Stimulated activated CD4-positive, alpha-beta T cell treated with anti-CD3 and anti-CD28 coated beads, Interleukin-4, amount 100 ng/mL, for 4 hours (primary cell): ENCODE results near the gene TLE2.
A peak's percentile ranks its signal among the peaks of the same experiment; 100 is the strongest.

Source experiments
- DNase-seq, 2 experiments: peaks; one replicate each; pipeline ENCODE4 v3.0.0-alpha.2; 2020

The TLE2 gene

DNA sequence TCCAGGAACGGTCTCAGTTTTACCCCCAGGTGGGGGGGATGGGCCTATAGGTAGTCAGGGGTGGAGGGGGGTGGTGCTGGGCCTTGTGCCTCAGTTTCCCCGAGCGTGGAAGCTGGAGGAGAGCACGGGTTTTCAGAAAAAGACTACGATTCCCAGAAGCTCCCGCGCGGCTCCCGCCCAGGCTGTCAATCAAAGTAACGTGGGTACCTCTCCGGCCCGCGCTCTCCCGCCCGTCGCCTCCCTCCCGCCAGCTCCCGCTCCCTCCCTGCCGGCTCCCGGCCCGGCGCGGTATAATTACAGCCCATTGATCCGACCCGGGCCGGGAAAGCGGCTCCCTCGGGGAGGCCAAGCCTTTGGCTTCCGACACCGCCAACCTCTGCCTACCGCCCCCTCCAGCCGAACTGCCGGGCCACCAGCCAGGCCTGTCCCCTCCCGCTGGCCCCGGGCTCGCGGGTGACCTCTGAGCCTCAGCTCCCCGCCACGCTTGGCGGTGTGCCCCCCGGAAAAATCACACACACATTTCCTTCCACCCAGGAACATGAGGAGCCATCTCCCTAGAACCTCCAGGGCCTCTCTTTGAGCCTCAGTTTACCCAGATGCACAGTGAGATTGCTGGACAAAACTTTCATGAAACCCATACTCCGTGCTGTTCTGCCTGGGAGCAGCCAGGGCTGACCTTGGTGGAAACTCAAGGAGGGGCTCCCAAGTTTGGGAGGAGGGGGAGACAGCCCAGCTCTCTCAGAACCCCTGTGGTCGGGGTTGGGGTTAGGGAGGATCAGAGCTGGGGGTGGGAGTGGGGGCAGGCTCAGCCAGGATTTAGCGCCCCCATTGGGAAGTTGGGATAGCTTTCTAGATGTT lies 7.3 kb upstream of the TLE2 start:
- DNase-seq, result peak; percentile 68 to 75

DNA sequence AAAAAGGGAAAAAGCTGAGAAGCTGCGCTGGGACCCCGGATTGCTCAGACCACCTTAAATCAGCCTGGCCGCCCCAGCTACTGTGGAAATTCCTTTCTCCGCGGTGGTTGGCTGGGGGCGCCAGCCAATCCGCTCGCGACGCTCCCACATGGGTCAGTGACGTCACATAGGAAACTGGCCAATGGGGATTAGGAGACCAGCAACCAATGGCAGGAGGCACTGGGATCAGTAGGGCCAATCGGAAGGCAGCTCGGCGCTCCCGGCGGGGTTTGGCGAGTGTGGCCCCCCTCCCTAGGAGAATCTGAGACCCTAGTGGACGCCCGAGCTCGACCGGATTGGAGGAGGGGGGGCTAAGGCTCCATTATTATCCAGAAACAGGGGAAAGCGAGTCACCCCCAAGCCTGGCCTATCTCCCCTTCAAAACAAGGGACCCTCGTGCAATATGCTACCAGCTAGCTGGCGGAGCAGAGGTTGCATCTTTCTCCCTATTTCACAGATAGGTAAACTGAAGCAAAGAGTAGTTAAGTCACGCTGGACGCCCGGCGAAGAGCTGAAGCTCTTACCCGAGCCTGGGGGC lies 6.5 kb upstream of the TLE2 start:
- peak; percentile 84 to 95 for DNase-seq

DNA sequence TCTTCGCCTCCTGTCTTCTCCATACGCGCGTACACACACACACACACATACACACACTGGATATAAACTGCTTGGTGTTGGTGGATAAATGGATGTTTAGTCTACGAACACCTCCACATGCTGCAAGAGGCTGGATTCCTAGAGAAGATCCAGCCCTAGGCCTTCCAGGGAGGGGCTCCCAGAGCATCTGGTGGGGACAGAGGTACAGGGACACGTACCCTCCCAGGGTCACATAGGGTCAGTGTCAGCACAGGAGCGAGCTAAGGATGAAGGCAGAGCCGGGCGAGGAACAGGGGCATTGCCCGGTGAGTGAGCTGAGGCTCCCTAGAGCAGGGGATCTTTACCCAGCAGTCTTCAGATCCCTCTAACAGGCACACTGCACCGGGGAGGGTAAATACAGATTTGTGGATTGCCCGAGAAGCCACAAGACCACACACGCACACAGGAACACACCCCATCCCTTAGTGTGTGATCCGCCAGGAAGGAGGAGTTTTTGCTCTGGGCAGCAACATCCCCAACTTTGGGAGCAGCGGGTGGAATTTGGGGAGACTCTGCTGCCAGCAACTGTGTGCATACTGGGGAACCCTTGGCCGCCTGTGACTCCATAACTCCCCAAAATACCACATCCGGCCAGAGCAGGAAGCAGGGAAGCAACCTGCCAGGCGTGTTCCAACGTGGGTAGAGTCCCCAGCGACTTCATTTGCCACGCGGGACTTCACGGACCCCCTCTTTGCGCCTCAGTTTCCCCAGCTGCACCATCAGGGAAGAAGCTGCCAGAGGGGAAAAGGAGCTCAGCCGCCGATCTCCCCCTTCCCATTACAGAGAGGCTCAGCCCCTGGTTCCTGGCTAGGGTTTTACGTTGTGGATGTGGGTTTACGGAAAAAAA lies 5.8 kb upstream of the TLE2 start:
- DNase-seq, result no peak

DNA sequence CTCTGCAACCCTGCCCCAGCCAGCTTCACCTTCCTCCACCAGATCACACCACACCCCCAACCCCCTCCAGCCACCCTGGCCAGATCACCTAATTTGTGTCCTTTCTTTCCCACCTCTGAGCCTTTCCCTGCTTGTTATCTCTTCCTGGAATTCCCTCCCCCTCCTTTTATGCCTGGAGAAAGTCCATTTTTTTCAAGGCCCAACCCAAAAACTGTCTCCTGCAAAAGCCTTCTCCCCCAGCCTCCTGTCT lies 5.3 kb upstream of the TLE2 start:
- DNase-seq, result no peak

DNA sequence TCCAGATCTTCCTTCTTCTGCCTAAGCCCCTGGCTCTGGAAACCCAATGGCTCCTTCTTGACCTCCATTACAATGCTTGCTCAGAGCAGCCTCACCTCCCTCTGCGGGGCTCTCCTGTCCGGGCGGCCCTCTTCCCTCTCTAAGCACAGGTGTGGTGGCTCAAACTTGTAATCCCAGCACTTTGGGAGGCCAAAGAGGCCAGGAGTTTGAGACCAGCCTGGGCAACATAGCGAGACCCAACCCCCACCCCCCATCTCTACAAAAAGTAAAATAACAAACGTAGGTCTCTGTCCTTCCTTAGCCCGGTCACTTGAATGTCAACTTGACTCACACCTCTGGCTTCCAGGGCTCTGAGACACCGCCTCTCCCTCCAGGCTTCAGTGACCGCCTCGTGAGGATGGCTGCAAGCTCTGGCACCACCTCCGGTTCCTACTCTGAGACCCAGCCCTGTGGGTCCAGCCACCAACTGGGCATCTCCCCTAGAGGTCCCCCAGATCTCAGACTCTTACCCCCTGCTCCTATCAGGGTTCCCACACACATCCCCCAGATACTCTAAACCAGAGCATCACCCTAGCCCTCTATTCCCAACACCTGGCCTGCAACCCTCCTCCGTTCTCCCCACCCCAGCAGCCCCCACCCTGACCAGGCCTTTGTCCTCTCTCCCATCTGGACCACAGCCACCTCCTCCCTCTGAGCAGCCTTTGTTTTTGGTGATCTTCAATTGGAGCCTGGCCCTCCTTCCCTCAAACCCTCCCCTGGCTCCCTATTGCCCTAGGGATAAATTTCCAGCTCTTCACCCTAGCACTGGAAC lies 4.7 kb upstream of the TLE2 start:
- no peak for DNase-seq

DNA sequence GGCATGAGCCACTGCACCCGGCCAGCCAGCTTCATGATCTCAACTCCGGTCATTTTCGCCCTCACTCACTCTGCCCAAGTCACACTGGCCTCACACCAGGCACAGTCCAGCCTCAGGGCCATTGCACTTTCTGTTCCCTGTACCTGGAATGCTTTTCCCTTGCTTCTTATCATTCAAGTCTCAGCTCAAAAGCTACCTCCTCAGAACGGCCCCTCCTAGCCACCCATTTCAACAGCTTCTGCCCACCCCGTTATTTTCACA lies 2.5 kb upstream of the TLE2 start:
- no peak for DNase-seq

DNA sequence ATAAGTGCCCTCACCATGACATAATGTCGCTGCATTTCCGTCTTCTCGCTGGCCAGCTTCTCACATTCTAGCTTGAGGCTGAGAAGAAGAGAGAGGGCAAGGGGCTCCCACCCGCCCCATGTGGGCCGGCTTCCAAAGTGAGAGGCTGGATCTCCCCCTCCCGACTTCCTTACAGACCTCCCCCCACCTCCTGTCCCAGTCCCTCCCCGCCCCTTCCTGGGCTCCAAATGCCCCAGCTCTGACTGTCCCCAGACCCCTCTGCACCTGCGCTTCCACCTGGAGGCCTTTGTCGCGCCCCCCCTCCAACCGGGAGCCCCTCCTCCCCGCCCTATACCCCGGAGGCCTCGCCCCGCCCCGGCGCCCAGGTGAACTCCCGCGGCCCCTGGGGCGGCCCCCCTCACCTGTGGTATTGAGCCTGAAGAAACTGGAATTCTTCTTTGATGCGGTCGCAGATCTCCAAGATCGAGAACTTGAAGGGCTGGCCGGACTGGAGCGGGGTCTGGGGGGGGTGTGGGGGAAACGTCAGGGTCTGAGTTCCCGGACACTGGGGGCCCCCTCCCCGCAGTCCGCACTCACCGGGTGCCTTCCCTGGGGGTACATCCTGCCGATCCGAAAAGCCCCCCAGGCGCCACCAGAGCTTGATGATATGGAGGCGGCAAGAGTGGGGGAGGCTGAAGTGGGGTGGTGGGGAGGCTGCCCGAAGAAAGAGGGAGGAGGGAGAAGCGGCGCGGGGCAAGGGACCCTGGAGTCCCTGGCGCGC lies 595 bp downstream of the TLE2 start:
- no peak for DNase-seq

DNA sequence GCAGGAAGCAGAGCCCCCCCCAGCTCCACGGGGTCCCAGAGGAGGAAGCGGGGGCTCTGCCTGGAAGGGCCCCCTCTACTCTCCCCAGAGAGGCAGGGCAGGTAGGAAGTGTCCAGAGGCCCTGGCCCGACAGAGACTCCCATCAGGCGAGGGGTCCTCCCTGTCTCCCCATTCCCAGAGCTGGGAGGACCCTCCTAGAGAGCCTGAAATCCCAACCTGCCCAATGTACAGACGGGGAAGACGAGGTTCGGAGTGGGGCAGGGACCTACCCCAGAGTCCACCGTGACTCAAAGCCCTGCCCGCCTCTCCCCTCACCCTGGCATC lies 1.1 kb downstream of the TLE2 start:
- DNase-seq, result no peak

DNA sequence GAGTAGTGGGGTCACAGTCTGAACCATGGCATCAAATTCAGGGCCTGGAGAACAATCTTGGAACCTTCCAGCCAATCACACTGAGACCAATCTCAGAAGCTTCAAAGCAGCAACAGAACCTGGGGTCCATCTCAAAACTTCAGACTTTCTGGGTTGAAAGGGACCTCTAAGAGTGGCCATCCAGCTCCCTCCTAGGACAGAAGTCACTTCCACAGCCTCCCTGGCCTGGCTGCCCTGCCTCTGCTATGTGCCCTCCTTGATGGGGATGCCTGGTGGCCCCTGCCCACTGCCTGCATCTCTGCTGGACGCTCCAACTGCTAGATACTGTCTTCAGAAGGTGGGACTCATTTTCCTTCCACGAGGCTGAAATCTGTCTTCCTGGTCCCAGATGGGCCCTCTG lies 1.8 kb downstream of the TLE2 start:
- no peak for DNase-seq

DNA sequence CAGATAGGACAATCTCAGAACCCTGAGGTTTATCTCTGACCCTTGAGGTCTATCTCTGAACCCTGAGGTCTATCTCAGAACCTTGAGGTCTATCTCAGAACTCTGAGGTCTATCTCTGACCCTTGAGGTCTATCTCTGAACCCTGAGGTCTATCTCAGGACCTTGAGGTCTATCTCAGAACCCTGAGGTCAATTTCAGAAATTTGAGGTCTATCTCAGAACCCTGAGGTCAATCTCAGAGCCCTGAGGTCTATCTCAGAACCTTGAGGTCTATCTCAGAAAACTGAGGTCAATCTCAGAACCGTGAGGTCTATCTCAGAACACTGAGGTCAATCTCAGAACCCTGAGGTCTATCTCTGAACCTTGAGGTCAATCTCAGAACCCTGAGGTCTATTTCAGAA lies 2.3 kb downstream of the TLE2 start:
- DNase-seq, result no peak

DNA sequence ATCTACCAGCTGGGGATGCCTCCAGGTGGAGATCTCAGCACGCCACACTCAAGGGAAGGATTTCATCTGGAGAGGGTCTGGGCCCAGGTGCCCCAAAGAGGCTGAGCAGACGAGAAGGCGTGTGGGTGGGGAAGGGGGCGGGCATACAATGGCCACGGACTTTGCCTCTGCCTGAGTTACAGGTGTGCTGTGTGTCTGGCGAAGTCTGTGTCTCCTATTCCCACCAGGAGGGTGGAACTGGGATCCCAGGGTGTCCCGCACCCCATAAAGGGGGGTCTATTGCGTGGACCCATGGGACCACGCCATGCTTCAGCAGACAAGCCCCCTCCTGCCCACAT lies 3.6 kb downstream of the TLE2 start:
- DNase-seq, result no peak

DNA sequence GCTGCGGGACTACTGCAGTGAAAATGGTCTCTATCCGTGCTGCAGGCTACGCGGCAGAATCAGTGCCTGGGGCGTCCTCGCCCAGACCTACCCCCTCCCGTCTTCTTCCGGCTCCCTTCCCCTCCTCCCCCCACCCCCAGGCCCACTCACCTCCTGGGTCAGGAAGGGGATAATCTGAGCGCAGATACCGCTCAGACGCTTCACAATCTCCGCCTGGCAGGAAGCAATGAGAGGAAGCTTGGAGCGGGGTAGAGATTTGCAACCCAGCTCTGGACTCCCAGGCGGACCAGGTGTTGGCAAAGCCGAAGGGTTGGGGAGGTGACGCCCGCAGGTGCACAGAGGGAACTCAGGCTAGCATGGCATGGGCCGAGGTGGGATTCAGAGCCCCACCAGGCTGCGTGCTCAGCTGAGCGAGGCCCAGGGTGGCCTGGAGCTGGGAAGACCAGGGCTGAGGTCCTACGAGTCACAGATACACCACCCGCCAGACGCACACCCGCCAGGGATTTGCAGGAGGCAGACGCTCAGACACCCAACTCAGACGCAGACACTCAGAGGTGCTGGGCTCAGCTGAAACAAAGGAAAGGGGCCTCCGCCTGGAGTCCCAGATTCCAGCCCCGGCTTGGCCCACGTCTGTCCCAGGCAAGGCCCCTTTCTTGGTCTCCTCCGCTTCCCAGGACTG lies 4.1 kb downstream of the TLE2 start:
- no peak for DNase-seq

DNA sequence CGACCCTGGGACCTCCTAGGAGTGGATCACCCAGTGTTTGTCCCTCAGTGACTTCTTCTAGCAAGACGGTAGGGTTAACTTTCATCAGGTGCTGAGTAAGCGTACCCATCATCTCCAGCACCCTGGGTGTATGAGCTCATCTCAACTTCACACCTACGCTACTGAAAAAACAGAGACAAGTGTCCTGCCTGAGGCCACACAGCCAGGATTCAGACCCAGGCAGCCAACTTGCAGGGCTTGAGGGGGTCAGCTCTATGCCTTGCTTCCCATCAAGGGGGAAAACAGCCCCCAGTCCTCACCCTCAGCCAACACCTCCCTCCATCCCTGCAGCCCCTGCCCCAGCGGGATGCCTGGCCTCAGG lies 4.6 kb downstream of the TLE2 start:
- no peak for DNase-seq

DNA sequence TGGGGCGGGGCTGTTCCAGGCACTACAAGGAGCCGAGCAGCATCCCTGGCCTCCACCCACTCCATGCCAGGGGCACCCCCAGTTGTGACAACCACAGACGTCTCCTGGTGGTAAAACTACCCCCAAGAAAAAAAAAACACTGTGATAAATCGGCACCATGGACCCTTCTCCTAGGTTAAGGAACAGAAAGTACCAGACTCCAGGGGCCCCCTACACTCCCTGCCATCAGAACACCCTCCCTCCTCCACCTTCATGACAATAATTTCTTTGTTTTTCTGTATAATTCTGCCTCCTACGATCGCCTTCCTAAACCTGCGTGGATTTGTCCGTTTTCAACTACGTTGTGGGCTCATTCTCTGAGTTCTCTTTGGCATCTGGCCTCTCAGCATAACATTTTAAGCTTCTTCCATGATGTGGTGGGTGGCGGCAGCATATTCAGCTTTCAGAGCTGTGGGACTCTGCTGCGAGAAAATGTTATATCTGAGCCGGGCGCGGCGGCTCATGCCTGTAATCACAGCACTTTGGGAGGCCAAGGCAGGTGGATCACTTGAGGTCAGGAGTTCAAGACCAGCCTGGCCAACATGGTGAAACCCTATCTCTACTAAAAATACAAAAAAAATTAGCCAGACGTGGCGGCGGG lies 8.6 kb downstream of the TLE2 start:
- no peak for DNase-seq

DNA sequence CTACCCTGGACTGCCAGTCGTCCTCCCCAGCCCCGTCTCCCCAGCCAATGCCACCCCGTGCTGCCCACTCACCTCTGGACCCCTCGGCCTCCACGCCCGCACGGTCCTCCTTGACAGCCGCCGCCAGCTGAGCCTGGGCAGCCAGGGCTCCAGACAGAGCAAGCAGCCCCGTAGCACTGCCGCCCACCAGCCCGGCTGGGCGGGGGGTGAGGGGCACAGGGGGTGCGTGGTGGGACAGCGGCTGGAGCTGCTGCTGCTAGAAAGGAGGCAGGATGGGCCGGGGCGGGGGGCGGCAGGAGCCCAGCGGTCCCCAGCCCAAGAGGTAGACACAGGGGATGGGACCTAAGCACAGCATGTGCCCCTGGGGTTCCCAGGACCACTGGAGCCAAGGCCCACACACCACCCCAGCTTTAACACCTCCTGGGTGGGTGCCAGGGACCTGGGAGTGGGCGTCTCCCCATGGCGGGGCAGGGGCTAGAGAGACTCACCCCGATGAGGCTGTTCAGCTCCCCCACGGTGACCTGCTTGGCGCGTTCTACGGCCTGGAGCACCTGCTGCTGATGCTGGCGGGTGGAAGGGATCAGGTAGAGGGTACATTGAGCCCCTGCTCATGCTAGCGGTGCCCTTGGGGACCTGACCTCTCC lies 9.7 kb downstream of the TLE2 start:
- DNase-seq, result no peak

DNA sequence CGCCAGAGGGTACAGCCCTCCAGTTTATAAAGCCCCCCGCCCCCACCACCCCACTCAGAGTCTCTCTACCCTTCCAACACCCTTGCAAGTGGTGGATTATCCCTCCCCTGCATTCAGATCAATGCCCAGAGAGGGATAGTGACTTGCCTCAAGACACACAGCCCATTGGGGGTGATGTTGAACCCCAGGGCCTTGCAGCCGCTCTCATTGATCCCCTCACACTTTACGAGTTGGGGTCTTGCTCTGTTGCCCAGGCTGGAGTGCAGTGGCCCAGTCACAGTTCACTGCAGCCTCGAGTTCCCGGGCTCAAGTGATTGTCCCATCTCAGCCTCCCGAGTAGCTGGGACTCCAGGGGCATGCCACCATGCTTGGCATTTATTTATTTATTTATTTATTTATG lies 11.2 kb downstream of the TLE2 start:
- DNase-seq, result no peak

DNA sequence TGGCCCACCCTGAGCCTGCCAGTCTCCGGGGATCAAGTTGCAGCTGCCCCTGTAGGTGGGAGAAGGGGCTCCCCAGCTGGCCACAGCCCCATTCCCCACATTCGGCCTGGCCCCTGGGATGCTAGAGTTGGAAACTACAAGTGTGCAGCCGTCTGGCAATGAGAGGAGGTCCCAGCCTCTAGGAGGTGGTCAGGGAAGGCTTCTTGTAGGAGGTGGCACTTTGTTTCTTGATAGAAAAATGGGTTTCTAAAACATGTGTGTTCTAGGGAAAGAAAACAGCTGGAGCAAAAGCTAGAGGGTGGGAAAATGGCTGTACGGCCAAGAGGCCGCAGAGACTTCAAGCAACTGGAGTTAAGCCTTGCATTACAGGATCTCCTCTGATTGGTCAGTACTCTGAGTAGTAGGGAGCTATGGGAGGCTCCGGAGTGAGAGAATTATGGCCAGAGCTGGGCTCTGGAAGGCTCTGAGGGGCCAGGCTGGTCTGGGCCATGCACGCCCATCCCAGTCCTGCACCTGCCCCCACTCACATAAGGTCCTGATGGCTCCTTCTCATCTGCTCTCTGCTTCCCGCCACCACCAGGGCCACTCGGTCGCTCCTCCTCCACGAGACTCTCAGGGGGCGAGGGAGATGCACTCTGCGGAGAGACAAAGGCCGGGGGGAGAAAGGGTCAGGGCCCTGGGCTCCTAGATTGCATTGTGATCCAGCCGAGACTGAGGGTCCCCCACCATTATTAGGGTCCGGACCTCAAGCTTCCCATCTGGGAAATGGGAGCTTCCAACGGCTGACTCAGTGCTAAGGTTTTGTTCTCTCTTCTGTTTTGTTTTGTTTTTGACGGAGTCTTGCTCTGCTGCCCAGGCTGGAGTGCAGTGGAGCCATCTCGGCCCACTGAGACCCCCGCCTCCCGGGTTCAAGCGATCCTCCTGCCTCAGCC lies 13.7 kb downstream of the TLE2 start:
- no peak for DNase-seq

DNA sequence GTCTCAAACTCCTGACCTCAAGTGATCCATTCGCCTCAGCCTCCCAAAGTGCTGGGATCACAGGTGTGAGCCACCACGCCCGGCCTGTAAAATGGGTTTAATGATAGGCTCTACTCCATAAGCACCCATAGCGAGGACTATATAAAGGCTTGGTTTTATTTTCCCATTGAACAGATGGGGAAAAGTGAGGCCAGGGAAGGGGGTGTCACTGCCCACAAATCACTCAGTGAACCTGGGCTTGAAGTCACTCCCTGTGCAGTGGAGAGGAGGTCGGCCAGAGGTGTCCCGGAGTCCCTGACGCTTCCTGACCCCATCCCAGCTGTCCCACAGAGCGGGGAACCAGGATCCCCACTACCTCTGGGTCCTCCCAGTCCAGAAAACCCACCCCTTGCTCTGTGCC lies 14.9 kb downstream of the TLE2 start:
- DNase-seq, result no peak

DNA sequence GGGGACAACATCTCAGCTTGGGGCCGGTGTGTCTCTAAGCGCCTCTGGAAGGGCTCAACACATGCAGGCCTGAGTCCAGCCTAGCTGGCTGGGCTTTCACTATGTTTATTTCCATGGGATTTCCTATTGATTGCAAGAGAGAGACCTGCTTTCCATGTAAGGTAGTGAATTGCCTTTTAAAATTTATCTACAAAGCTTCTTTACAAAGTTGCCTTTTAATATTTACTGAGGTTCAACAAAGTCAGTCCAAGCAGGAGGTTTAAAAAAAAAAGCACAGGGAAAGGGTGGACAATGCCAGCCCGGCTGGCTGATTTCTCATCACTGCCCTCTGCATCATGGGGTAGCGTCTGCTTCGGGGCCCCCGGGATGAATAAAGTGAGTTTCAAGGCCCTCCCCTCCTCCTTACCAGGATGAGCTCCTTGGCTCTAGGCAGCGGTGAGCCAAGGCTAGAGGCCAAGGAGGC lies 15.8 kb downstream of the TLE2 start:
- no peak for DNase-seq

DNA sequence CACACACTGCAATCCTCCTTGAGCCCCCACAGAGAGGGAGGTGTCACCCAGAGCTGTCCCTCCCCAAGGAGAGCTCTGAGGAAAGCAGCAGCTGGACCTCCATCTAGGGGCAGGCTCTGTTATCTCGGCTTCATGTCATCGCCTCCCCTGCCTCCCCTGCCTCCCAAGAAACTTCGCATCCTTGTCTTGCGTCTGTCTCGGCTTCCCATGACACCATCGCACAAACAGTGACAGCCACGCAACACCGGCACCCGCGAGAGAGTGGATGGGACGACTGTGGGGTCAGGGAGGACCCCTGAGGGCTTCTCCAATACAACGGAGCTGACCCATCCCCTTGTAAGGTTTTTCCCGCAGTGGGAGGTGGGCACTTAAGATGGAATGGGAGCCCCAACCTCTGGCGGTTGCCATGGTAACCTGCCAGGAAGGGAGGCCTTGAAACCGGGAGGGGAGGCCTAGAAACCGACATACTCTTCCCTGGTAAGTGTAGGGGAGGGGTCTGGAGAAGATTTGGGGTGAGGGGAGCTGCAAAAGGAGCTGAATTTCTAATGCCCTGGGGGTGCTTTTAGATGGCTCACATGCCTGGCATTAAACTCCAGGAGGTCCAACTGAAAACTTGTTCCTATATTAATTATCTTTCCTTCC lies 16.3 kb downstream of the TLE2 start:
- DNase-seq, result no peak
